Astrocyte of the cerebellum (primary cell): ENCODE data around the gene PROSER2.

Experiments used
- DNase-seq: peaks from one replicate; pipeline ENCODE4 v3.0.0-alpha.2; 2011; ENCODE audit warnings: low read depth
- H3K4me3 ChIP-seq: 2 replicates; pipeline ENCODE4 v1.5.1; 2011; ENCODE audit warnings: mild to moderate bottlenecking, low read depth, low read length, moderate library complexity
- in situ Hi-C: cut with HindIII; loops from 2 replicates; pipeline ENCODE4 v1.10.0; 2017; ENCODE audit warnings: low sequenced_read_pairs
- TF ChIP-seq, protein P1 (sequence below): IDR thresholded peaks from 2 replicates; pipeline ENCODE4 v1.5.1; 2012; ENCODE audit warnings: low read length, low read depth, moderate library complexity, mild to moderate bottlenecking; ENCODE audit errors: missing control alignments

Gene PROSER2

GRCh38 chr10:11827414-11827813, 4.3 kb downstream of the PROSER2 start:
- TF ChIP-seq, protein P1, sequence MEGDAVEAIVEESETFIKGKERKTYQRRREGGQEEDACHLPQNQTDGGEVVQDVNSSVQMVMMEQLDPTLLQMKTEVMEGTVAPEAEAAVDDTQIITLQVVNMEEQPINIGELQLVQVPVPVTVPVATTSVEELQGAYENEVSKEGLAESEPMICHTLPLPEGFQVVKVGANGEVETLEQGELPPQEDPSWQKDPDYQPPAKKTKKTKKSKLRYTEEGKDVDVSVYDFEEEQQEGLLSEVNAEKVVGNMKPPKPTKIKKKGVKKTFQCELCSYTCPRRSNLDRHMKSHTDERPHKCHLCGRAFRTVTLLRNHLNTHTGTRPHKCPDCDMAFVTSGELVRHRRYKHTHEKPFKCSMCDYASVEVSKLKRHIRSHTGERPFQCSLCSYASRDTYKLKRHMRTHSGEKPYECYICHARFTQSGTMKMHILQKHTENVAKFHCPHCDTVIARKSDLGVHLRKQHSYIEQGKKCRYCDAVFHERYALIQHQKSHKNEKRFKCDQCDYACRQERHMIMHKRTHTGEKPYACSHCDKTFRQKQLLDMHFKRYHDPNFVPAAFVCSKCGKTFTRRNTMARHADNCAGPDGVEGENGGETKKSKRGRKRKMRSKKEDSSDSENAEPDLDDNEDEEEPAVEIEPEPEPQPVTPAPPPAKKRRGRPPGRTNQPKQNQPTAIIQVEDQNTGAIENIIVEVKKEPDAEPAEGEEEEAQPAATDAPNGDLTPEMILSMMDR: no peak
- in situ Hi-C loops: loop anchor here (5.0 kb wide), 1 partner anchor 45 kb away; no protein-coding TSS in a partner anchor
- no peak for DNase-seq

GRCh38 chr10:11828682-11829284, 5.6 kb downstream of the PROSER2 start:
- DNase-seq: no peak
- H3K4me3 ChIP-seq: no peak overlapping the region
- TF ChIP-seq, protein P1: no peak
- in situ Hi-C loops: loop anchor here (5.0 kb wide), 1 partner anchor 46 kb away; no protein-coding TSS in a partner anchor

More at GRCh38 chr10:11827414-11827813, 4.3 kb downstream of the PROSER2 start:
- no peak overlapping the region for H3K4me3 ChIP-seq

GRCh38 chr10:11830836-11831519, 7.8 kb downstream of the PROSER2 start:
- TF ChIP-seq, protein P1: no peak
- in situ Hi-C loops: no loop called here
- no peak for DNase-seq
- no peak overlapping the region for H3K4me3 ChIP-seq

DNA sequence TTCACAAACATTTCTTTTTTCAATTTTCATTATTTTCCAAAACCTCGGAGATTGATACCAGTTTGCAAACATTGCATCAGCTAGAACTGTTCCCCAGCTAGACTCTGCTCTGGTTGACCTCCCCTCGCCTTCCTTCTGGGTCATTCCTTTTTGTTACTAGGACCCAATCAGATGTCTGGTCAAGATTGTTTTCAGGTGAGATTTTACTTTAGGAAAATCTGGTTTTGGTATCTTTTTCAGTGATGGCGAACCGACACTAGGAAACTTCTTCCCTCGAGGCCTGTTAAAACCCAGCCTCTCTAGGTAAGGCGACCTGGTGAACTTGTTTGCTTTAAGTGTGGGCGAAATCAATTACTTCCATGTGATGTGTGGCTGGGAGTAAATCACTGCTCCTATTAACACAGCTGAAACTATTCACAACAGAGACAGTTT, 8.4 kb downstream of the PROSER2 start:
- no peak for DNase-seq
- in situ Hi-C loops: no loop called here
- TF ChIP-seq, protein P1: no peak
- H3K4me3 ChIP-seq: no peak overlapping the region

DNA sequence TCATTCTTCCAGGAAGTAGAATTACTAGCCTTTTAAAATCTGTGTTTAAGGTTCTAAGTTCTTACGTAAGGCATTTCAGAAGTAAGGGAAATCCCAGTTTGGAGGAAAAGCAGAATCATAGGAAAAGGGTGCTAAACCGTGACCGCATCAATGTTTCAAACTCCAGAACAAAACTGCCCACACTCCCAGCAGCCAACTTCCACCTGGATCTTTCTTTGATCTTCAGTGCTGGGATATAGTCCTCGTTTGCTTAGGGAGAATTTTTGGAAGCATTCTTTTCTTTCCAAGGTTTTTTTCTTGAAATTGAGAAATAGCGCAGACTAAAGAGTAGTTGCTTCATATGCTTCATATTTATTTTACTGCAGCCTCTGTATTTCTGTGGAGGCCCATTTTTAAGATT, 8.9 kb downstream of the PROSER2 start:
- in situ Hi-C loops: no loop called here
- no peak overlapping the region for H3K4me3 ChIP-seq
- TF ChIP-seq, protein P1: no peak
- DNase-seq: no peak

- in situ Hi-C loops: no loop called here
- TF ChIP-seq, protein P1: no peak
- no peak overlapping the region for H3K4me3 ChIP-seq
- DNase-seq: no peak
Measured at GRCh38 chr10:11835061-11835460, 11.9 kb downstream of the PROSER2 start.
